Mesodermal cell (in vitro differentiated cells): ENCODE results near the gene OGG1.

Source experiments
- H3K27ac ChIP-seq: 2 replicates; pipeline ENCODE4 v1.7.0; 2013; ENCODE audit warnings: mild to moderate bottlenecking, low read depth, low read length, moderate library complexity; ENCODE audit not compliant: severe bottlenecking
- H3K36me3 ChIP-seq: 2 replicates; pipeline ENCODE4 v1.7.1; 2013; ENCODE audit warnings: mild to moderate bottlenecking, low read length, moderate library complexity; ENCODE audit not compliant: control insufficient read depth, insufficient read depth
- H3K4me1 ChIP-seq: one replicate; pipeline ENCODE4 v1.7.1; 2013; ENCODE audit warnings: mild to moderate bottlenecking, low read length; ENCODE audit not compliant: insufficient read depth, control insufficient read depth, poor library complexity, severe bottlenecking
- H3K4me3 ChIP-seq: 2 replicates; pipeline ENCODE4 v1.7.0; 2013; ENCODE audit warnings: low read length, control low read depth, mild to moderate bottlenecking; ENCODE audit not compliant: insufficient read depth, poor library complexity, severe bottlenecking; ENCODE audit errors: extremely low read depth
- H3K9me3 ChIP-seq: 2 replicates; pipeline ENCODE4 v1.7.1; 2013; ENCODE audit warnings: mild to moderate bottlenecking, low read length, moderate library complexity; ENCODE audit not compliant: control insufficient read depth
- WGBS, 2 experiments: methylation state at CpG; one replicate each; pipeline ENCODE4 v1.1.5; 2013; ENCODE audit warnings: missing lambda C conversion rate in 2 of 2; ENCODE audit not compliant: insufficient coverage in 2 of 2; 5-methylcytosine and 5-hydroxymethylcytosine counted together

Gene OGG1

DNA sequence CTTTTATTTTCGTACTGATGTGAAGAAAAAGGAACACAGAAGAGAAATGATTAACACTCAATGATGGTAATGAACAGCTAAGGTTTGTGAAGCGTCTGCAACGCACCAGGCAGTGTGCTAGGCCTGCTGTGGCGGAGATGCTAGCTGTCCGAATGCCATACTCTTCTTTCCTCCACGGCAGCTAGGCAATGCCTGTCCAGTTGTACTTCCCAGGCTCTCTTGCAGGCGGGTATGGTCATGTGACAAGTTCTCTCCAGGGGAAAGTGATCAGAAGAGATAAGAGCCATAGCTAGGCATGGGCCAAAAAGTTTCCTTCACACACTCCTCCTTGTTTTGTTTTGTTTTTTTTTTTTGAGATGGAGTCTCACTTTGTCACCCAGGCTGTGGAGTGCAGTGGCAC lies 35.9 kb downstream of the OGG1 start:
- Histone ChIP-seq H3K4me1 (peaks cover under 1% of the 10 kb centered on the region), H3K27ac (no peak overlapping the region), H3K4me3 (no peak overlapping the region), H3K9me3 (no peaks in the 10 kb centered on the region), H3K36me3 (peaks cover 70% of the 10 kb centered on the region)
- WGBS, 2 experiments, result 95 to 100% methylated on average over 3 to 4 of the region's 7 CpGs

DNA sequence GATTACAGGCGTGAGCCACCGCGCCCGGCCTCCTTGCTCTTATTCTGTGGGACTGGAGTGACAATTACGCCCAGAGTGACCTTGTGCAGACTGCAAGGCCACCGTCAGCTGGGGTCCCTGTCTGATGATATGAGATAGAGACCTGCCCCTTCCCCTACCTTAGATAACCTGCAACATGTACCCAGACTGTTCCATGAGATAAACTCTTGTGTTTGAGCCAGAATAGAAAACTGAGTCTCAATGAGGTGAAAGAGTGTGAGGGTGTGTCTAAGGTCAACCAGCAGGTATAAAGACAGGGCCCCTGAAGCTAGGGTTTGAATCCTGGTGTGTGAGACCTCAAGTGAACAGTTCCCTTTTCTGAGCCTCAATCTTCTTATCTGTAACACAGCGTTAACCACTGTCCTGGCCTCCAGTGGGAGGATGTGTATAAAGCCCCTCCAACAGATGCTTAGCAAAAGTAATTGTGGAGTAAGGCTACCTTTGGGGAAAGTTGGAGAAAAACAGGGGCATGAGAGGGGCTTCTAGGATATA lies 36.5 kb downstream of the OGG1 start:
- no peaks in the 10 kb centered on the region for H3K4me1 ChIP-seq
- H3K4me3 ChIP-seq, result no peak overlapping the region
- WGBS, 2 experiments, result 90 to 100% methylated on average over 5 to 6 of the region's 7 CpGs
- no peak overlapping the region for H3K27ac ChIP-seq
- no peaks in the 10 kb centered on the region for H3K9me3 ChIP-seq
- peaks cover 70% of the 10 kb centered on the region for H3K36me3 ChIP-seq

DNA sequence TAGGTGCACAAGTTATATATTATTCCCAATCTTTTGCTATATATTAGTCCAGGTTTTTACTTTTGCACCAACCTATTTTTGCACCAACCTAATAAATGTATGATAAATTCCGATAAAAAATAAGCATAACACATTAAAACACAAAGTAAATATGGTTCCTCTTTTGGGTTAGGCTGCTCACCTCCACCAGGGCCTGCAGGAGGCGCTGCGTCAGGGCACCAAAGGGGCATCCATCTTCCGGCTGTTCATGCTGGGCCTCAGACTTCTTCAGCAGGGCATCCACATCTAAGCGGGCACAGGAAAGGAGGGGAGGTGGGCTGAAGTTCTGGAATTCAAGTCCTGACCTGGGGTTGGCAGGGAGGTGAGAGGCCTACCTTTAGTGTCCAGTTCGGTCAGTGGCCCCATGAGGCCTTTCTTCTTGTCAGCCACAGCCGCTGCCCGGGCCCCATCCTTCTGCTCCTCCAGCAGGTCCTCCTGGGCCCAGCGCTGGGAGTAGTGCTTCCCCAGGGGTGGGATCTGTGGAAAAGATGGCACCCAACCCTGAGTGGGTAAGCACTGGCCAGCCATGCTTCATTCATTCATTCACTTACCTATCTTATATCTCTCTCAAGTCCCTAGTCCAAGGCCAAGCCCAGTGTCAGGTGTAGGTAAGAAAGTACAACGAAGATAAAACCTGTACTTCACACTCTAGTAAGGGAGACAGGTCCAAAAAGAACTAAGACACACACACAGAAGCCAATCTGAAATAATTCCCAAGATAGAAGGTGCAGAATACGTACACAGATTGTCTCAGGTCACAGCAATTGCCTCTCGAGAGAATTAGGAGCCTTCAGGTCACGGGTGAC lies 37.3 kb downstream of the OGG1 start:
- Histone ChIP-seq H3K4me1 (no peaks in the 10 kb centered on the region), H3K4me3 (no peak overlapping the region), H3K27ac (no peak overlapping the region), H3K9me3 (no peaks in the 10 kb centered on the region), H3K36me3 (peaks cover 64% of the 10 kb centered on the region)
- WGBS, 2 experiments, result 95 to 96% methylated on average over 9 to 11 of the region's 13 CpGs

DNA sequence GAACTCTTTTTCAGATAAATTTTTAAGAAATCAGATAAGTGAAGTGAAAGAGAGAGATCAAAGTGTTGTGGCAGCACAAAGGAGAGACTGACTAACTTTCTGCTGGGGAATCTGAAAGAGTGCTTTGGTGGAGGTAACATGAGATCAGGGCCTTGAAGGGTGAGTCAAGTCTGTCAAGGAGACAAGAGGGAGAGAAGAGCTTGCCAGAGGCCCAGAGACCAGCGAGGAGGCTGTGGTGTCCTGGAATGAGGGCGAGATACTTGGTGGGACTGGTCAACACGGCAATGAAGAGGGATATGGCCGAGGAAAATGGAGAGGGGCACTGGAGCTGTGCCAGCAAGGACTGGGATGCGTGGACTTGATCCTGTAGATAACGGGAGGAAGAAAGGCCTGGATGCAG lies 38.0 kb downstream of the OGG1 start:
- 96 to 99% methylated on average over 6 of the region's 6 CpGs for WGBS, 2 experiments
- Histone ChIP-seq H3K9me3 (no peaks in the 10 kb centered on the region), H3K4me1 (no peaks in the 10 kb centered on the region), H3K27ac (no peak overlapping the region), H3K4me3 (no peak overlapping the region), H3K36me3 (peaks cover 57% of the 10 kb centered on the region)

DNA sequence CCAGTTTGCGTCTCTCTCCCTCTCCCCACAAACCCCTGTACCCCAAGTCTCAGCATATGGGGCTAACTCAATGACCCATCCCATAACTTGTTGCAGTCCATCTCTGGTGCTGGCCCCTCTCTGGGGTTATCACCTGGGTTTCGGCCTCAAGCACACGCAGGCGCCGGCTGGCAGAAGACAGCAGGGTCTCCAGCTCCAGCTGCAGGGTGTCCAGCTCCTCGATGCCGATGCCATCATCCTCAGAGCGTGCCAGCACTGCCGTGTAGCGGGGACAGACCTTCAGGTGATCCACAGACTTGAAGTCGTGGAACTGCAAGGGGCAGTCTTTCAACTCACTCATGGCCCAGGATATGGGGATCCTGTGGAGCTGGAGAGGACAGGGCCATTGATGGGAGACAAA lies 41.4 kb downstream of the OGG1 start:
- Histone ChIP-seq H3K4me3 (no peak overlapping the region), H3K36me3 (peaks cover 60% of the 10 kb centered on the region), H3K4me1 (no peaks in the 10 kb centered on the region), H3K9me3 (no peaks in the 10 kb centered on the region), H3K27ac (no peak overlapping the region)
- WGBS, 2 experiments, result 96 to 100% methylated on average over 10 of the region's 11 CpGs

DNA sequence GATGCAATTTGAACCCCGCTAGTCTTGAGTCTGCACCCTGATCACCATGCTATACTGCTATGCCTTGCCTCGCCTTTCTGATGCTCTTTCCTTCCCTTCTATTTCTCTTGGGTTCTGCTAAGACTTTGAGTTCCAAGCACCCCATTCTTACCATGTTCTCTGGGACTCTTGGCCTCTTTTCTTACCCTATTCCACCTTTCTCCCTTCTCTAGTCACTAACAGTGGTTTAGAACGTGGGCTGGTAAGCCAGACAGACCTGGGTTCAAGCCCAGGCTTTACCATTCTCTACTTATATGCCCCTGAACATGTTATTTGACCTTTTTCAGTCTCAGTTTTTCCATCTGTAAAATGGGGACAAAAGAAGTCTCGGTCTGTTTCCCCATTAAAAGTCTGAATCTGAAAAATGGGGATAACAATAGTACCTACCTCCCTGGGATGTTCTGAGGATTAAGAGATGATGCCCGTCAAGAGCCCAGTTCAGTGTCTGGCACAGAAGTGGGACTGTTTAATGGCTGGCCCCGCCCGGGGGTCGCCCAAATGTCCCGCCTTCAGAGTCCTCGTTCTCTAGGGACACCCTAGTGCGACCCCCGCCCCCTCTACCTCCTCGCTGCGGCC lies 42.1 kb downstream of the OGG1 start:
- 28 to 36% methylated on average over 6 to 11 of the region's 14 CpGs for WGBS, 2 experiments
- Histone ChIP-seq H3K27ac (peak overlapping the region; percentile 100), H3K4me3 (peak overlapping the region; percentile 98), H3K4me1 (no peaks in the 10 kb centered on the region), H3K9me3 (no peaks in the 10 kb centered on the region), H3K36me3 (peaks cover 59% of the 10 kb centered on the region)

DNA sequence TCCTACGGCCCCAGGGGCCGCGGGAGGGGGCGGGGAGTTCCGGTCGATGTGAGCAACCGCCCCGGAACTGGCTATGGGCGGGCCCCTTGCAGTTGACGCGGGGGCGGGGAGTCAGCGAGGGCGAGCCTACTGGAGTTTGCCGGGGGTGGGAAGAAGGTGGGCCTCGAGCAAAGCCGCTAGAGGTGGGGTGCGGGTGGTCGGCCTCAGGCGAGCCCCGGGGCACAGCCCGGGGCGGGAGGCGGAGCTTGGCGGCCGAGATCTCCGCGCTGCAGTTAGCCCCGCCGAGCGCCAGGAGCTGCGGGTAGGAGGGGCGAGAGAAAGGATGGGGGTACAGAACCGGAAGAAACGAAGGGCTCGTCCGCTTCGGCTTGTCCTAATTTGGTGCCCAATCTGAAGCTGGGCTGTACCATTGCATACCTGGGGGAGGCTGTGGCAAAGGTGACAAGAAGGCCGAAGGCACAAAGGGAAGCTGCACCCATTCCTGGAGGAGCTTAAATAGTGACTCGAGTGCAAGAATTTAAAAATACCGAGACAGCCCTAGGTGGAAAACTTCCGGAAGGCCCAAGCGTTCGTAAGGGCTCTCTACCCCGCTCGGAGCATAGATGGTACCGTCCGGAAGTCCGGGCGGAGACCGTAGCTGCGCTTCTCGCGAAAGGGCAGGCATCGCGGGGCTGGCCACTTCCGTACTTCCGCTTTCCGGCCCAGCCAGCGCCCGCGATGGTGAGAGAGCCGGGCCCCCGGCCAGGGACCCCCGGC lies 42.8 kb downstream of the OGG1 start, which contains the start of the genes ARPC4 and TADA3:
Gene ARPC4 (plus strand): TSS at position 678 of the 756 bp plus-strand sequence. CDS start 40 bp downstream, at position 718.
Gene TADA3 (minus strand): TSS at position 69 of the 756 bp plus-strand sequence. CDS start 1,007 bp downstream, outside the sequence.
- Histone ChIP-seq H3K4me1 (no peaks in the 10 kb centered on the region), H3K27ac (peak within 1 kb of the TSS; percentile 100), H3K36me3 (peaks cover 60% of the 10 kb centered on the region), H3K4me3 (peak within 1 kb of the TSS; percentile 98), H3K9me3 (no peaks in the 10 kb centered on the region)
- 0% methylated on average over 52 to 61 of the region's 65 CpGs for WGBS, 2 experiments

DNA sequence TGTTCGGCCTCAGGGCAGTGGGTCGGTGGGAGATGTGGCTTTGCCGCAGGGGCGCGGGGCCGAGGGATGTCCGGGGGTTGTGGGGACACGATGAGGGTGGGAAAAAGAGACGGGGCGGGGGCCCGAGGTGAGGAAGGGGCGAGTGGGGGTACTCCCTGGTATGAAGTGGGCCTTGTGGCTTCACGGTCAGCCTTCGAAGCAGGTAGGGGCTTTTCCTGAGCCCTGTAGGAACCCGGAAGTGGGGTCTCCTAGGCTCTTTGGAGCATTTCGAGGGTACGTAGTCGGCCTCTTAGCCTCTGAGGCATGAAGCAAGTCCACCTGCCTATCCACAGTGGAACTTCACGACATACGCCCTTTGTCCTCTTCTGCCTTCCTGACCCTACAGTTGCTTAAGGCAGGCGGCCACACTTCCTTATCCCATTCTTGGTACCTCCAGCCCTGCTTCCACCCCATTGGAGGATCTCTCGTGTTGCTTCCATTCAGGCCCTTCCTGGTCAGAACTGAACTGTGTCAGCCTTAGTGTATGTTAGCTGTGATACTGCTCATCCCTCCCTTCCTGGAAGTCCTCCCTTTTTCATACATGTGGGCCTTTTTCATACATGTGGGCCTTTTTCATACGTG lies 43.5 kb downstream of the OGG1 start:
- Histone ChIP-seq H3K36me3 (peaks cover 64% of the 10 kb centered on the region), H3K27ac (peak overlapping the region; percentile 100)

DNA sequence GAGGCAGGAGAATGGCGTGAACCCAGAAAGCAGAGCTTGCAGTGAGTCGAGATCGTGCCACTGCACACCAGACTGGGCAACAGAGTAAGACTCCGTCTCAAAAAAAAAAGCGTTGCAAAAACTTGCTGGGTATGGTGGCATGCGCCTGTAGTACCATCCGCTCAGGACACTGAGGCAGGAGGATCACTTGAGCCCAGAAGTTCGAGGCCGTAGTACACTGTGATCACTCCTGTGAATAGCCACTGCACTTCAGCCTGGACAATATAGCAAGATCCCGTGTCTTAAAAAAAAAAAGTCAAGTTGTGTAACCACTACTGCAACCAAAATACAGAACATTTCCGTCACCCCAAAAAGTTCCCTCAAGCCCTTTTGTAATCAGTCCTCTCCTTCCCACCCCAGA lies 44.6 kb downstream of the OGG1 start:
- Histone ChIP-seq H3K4me3 (peak overlapping the region; percentile 98), H3K4me1 (no peaks in the 10 kb centered on the region), H3K27ac (no peak overlapping the region), H3K9me3 (no peaks in the 10 kb centered on the region), H3K36me3 (peaks cover 70% of the 10 kb centered on the region)
- 98 to 99% methylated on average over 9 to 11 of the region's 11 CpGs for WGBS, 2 experiments

More for the DNA sequence above, 43.5 kb downstream of the OGG1 start:
- H3K4me1 ChIP-seq, result no peaks in the 10 kb centered on the region
- no peaks in the 10 kb centered on the region for H3K9me3 ChIP-seq
- H3K4me3 ChIP-seq, result peak overlapping the region; percentile 98
- WGBS, 2 experiments, result 0 to 1% methylated on average over 17 to 18 of the region's 23 CpGs

DNA sequence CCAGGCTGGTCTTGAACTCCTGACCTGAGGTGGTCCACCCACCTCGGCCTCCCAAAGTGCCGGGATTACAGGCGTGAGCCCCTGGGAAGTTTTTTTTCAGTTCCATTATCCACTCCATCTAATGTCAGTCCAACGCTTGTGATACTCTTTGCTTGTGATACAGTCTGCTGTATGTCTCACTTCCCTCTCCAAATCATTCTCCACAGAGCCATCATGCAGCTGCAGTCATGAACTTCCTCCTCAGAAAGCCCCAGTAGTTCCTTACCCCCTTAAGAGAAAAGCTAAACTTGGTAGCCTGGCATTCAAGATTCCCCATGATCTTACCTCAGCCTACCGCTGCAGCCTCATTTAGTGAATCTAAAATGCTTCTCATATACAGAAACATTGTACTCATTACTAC lies 45.5 kb downstream of the OGG1 start:
- Histone ChIP-seq H3K27ac (no peak overlapping the region), H3K4me1 (no peaks in the 10 kb centered on the region), H3K4me3 (no peak overlapping the region), H3K36me3 (peaks cover 71% of the 10 kb centered on the region), H3K9me3 (no peaks in the 10 kb centered on the region)
- WGBS, 2 experiments, result 100% methylated on average over 2 to 3 of the region's 5 CpGs
